ENCODE measurements around the gene LRRC3B.

LRRC3B gene

DNA sequence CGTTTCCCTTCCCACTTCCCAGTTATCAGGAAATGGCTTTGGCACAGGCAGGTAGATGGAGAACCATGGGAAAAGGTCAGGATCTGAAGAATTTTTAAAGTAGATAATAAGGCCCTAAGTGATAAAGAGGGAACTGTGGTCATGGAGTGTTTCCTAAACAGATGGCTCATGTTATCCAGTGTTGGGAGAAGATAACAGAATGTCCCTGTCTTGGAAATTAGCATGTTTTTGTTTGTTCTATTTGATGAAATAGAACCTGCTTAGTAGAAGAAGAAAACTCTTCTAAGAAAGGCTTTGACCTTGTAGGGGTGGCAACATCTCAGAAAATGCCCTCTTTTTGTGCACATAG is 8.8 kb downstream of the LRRC3B start:
- DNase-seq: no peak

DNA sequence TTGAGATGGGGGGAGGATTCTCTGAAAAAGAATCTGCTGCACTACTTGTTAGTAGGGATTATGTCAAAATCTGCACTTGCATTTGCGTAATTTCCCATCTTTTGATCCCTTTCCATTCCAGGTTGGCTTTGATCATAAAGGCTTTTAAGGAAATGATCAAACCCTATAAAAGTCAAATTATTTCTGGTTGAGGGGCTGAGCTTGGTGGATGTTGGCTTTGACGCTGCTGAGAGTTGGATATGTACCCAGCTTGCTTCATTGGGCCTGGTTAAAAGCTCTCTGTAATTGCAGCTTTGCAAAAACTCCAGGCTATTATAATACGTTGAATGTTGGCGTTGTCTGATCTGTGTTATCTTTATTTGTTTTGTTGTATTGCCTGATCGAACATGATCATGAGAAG is 12.0 kb downstream of the LRRC3B start:
- DNase-seq: no peak

DNA sequence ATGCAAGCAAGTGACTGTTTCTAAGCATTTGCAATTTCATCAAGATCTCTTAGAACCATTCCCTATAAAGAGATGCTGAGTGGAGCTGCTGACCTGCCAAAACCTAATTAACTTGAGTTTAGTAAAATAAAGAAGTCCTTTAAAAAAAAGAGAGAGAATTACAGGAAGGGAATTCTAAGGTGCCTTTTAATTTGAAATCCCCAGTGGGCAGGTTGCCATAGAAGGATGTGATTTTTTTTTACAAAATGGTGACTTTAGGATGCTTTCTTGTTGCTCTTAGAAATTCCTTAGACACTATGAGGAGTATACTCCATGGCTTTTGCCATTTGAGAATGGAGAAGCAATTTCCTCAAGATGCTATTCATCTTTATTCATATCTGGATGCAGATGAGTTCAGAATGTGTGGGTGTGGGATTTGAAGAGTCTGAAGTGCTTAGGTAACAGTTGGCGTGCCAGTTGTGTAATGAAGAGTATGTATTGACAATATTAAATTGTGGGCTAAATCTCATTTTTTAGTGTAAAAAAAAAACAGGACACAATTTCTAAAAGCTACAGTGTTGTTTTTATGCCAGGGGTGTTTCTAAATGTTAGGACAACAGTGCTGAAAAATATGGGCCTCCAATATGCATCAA is 13.6 kb downstream of the LRRC3B start:
- no peak for DNase-seq

DNA sequence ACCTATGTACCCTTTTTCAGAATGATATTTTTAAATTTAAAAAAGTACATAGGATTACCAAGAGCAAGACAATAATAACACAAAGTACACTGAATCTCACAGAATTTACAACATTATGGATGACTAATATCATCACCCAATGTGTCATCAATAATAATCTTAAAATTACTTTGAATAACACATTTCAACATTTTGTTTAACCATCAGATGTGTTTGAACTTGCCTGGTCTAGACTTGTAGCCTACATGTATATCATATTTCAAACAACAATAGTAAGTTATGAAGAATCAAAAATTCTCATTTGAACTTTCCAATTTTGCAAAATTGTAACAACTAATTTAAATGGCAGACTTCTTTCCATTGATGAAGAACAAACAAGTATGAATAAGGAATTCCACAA is 15.1 kb downstream of the LRRC3B start:
- DNase-seq: no peak

DNA sequence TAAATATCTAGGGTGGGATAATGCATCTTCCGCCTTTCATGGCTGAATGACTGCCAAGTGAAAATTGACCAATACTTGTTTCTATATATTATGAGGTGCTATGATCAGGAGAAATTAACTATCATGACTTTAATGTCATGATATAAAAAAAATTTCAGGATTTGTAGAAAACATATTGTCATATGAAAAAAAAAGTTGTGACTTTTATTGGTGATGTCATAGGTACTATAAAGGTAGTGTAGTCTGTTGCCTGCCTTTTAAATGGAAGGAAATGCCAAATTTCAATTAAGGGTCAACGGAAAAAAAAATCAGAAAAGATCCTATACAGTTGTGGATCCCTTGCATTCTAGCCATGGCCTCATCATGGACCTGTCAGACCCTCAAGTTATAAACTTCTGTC is 15.5 kb downstream of the LRRC3B start:
- DNase-seq: no peak

DNA sequence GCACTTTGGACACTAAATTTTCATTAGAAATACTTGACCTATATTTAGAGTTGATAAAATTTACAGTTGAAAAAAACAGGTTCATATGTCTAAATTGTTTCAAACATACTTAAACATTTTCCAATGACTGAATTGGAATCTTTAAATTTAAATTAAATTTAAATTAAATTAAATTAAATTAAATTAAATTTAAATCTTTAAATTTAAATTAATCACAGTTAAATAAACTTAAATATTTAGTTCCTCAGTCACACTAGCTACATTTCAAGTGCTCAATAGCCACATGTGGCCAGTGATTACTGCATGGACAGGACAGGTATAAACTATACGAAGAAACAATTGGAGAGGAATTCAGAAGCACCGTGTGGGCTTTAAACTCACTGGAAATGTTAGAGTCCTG is 16.8 kb downstream of the LRRC3B start:
- no peak for DNase-seq

DNA sequence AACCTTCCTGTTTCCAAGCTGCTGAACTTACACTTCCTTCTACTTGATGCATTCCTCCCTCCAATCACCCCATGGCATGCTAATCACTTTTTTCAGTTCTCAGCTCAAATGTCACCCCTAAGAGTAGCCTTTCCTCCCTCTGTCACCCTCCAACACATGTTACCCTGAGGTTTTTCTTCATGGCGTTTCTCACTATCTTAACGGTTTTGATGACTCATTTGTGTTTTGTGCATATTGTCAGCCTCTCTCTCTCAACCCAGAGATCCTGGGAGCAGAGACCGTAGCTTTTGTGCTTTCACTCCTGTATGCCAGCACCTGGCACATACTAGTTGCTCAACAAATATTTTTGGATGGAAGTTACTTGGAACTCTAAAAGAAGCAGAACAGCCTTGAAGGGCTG is 24.5 kb downstream of the LRRC3B start:
- DNase-seq: no peak

DNA sequence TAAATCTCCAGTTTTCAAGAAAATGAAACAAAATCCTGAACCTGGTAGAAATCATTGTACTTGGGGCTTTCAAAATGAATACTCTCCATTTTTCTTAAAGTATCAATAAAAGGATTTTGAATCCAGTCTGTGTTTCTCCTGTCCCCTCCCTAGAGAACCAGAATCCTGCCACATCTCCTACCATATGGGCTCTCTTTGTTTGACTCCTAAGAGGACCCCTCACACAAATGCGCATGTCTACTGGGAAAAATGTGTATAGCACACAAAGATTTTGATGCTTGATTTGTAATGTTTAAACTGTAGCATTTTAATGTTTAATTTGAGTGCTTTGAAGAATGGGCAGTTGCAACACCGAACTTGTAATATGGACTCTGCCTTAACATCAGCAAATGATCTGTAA is 25.9 kb downstream of the LRRC3B start:
- no peak for DNase-seq

DNA sequence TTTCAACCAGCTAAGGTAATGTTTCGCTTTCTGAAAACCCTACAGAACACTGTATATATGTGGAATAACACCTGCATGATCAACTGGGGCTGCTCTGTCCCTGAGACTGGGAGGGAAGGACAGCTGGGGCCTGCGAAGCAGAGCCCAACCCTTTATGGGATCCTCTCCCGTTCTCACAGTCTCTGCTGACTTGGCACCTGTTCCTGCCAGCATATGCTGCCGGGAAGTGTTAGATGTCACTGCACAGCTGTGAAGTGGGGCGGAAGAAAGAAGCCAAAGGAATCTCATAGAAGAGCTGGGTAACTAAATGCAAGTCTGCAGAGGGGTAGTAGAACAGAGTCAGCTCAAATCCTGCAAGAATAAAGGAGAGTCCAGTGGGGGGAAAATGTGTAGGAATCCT is 29.6 kb downstream of the LRRC3B start:
- DNase-seq: peak; percentile 89

DNA sequence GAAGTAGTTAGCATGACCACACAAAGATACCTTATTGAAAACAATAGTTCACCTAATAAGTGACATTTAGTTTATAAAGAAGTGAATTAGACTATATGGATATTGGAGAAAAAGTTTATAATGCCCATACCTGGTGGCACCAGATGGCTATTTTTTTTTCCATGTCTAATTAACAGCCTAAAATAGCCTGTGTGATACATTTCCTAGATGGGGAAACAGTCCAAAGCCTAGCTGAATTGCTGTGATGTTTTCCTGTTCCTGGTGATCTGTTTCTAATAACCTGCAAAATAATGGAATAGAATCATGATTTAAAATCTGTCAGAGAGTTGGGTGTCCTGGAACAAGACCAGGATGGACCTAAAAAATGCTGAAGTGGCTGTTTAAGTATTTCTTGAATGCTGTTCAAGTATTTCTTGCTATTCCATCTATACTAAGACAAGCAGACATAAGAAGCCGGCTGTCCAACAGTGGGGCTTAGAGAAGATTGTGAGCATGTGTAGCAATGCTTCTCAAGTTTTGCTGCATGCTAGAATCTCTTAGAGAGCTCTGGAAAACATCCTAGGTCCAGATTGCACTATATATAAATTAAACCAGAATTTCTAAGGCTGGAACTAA is 31.3 kb downstream of the LRRC3B start:
- DNase-seq: peak; percentile 29

DNA sequence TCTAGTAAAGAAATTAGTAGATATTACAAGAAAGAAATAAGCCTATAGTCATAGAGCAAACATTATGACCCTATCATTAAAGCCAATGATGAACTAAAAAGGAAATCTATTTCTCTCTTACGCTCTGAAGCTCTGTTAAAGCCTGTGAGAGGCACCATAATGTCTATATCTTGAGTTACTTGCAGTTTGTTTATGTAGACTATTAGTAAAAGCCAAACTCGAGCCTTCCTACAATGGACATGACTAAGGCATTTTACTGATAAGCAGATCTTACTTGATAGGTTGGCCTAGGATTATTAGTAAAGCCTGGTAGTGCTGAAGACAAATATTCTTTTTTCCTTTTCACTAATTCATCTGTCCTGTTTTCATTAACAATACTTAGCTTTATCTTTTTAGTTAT is 32.7 kb downstream of the LRRC3B start:
- DNase-seq: no peak

DNA sequence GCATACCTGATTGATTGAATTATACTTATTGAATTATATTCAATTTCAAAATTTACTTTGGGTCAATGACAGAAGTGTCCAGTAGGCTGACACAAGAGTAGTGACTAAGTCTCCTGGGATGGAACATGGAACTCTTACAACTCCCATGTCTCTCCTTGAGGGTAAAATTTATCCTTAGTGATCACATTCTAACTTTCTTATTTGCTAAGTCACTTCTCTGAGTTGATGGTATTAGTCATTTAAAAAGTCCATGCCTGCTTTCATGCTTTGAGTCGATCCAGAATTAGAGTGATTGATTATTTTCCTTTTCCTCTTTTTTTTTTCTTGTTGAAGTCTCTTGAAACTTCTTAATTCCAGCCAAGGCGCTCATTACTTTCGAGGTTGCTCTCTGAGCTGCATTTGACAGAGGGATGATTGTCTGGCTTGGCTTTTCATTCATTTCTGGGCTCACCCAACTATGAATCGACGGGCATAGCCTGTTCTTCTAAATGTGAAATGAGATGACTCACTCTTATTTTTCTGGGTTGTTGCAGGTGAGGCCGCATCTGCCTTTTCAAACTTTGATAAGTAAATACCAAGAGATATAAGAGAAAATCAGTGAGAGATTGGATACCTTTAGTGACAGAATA is 34.9 kb downstream of the LRRC3B start:
- no peak for DNase-seq

DNA sequence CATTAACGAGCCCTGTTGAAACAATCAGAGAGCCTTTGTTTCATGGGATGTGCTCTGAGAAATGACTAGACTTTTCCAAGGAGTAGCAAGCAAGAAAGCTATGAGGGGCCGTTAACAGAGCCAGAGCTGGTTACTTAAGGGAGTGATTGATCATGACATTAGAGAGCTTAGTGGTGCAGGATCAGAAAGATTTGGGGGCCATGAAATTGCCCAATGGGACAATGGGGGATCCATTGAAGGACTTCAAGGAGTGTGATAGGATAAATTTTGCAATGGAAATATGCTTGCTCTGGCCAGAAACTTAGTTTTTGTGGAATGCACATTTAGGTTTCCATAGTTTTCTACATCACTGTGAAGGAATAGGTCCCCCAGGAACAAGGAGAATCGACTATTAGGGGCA is 45.6 kb downstream of the LRRC3B start:
- peak; percentile 64 for DNase-seq

DNA sequence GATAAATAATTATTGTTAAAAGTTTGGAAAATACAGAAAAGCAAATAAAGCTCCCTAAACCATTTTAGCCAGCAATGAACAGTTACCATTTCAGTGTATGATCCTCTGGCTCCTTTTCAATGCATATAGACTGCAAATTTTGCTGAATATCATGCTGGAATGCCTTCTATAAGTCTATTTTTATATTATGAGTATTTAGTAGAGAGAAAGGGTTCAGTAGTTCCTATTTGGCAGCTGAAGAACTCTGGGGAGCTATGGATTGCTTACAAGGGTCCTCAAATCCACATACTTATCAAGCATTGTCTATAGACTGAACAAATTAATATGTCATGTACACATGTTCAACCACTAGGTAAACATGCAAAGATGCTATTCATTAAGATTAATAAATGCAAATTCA is 46.1 kb downstream of the LRRC3B start:
- no peak for DNase-seq

DNA sequence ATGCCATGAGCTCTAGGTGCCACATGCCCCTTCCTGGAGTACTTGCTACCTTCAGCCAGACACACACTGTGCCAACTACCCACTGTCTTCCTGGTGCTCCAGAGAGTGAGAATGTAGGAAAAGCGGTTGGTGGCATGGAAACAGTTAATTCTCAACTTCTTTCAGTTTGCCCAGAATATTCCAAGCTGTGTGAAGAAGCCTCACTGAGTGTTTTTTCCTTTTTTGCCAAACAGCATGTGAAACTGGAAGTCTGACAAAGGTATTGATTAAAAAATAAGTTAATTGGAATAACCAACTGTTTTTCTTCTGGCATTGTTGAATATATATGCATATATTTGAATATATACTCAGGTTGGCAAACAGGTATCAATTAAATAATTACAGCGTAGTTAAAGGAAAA is 52.8 kb downstream of the LRRC3B start:
- no peak for DNase-seq

DNA sequence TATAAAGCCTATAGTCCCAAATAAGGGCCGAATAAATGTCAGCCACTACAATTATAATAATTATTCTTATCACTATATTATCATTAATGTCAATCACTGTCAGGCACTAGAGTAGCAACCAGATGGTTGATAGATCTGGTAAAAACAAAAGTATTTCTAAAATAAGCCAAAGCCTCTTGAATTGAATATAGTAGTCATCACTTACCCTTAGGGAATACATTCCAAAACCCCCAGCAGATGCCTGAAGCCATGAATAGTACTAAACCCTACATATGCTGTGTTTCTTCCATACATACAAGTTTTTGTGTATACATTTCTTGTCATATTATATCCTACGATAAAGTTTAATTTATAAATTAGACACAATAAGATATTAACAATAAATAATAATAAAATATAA is 59.1 kb downstream of the LRRC3B start:
- DNase-seq: no peak

DNA sequence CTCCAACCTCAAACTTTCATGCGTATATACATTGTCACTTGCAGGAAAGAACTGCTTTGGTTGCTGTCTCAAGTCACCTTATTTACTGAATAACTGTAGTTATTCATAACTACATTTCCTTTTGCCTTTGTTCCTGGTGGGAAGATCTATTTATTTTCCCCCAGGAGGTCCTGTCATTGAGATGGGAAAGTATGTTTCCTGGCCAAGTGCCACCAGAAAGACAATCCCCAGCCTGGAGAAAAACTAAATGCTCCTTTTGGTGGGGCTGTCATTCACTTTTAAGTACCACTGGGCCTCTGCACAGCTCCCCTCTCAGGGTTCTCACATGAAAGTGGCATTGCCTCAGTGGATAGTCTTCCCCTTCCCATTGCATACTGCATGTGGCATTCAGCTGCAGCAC is 59.8 kb downstream of the LRRC3B start:
- DNase-seq: no peak

DNA sequence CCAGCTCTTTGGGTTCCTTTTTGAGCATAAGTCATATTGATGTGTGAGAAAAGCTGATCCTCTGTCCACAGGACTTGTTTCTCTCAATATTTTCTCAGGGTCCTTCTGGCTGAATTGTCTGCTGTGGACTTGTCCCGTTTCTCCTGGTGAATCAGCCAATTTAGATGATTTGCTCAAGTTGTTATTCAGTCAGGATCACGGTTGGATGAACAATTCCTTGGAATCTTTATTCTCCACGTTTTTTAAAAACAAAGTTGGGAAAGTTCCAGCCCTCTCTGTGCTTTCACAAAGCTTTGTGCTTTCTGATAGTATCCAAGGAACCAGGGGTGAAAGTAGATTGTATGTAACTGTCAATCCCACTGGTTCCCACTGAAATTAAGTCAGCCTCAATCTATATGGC is 61.3 kb downstream of the LRRC3B start:
- no peak for DNase-seq

DNA sequence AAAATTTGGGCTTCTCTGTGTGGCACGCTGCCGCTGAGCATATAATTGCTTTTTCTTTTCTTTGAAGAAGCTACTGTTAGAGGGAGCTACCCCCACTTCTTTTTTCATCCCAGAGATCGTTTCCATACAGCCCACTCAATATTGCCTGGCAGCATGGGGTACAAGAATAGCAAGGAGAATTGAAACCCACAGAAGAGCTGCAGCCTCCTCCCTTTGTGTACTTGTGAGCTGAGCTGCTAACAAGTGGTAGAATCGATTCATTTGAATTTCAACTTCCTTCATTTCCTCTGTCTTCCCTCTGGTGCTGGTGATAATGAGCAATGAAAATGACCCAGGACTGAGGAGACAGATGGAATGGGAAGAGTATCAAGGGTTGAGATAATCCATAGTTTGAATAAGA is 64.9 kb downstream of the LRRC3B start:
- no peak for DNase-seq

DNA sequence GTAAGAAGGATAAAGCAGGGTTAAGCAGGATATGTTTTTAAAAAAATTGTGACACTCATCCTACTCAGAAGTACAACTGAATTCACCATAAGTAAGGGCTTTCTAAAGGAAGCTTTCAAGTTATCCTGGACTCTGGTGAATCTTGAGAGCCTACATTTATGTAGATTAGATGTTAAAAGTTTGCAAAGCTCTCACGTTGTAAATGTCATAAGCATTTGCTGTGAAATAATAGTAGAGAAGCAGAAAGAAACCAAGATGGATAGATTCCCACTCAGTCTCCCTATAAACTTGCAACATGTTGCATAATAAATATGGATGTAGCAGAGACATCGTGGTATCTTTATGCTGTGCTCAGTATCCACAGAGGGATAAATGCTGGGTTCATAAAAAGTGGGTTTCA is 77.0 kb downstream of the LRRC3B start:
- no peak for DNase-seq

DNA sequence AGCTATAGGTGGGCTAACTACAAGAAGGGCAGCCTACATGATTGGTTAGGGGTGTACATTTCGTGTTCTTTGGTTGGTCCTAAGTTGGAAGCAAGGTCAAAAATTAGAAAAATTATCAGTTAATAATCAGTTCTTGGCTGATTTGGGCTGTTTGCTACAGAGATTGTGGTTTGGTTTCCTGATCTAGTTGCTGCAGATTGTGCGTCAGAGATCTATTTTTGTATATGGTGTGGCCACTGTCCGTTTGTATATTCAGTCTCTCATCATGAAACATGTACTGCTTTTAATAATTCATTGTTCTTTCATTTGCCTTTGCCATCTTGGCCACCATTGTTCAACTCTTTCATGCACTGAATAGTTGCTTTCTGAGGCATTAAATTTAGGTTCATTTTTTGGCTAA is 80.9 kb downstream of the LRRC3B start:
- no peak for DNase-seq

DNA sequence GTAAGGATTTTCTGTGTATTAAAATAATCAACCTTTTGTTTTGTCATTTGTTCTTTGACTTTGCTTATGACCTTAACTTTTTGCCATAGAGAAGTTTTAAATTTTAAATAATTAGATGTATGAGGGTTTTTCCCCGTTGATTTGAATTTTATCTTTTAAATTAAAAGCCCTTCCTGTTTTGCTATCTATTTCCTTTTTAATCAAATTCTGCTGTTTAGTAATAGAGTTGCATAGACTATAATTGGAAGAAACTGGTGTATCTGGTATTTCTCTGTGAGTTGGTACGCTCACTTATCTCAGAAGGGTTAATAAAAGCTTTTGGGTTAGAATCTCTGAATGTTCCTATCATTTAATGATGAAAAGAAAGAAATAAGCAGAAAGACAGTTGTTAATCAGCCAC is 82.2 kb downstream of the LRRC3B start:
- DNase-seq: no peak

DNA sequence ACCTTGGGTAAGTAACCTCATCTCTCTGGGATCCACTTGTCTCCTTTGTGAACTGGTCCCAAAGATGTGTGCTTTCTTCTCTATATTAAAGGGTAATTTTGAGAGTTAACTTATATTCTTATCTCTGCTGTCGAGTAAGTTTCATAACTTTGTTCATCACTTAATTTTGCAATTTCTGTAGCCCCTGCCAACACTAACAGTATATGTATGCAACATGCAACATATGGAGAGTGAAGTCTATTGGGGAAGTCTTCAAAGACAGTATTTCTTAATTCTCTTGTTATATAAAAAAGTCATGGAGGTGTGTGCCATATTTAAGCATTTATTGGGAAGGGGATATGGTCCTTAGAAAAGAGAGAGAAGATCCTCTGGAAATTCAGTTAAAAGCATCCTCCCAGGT is 85.9 kb downstream of the LRRC3B start:
- DNase-seq: no peak

DNA sequence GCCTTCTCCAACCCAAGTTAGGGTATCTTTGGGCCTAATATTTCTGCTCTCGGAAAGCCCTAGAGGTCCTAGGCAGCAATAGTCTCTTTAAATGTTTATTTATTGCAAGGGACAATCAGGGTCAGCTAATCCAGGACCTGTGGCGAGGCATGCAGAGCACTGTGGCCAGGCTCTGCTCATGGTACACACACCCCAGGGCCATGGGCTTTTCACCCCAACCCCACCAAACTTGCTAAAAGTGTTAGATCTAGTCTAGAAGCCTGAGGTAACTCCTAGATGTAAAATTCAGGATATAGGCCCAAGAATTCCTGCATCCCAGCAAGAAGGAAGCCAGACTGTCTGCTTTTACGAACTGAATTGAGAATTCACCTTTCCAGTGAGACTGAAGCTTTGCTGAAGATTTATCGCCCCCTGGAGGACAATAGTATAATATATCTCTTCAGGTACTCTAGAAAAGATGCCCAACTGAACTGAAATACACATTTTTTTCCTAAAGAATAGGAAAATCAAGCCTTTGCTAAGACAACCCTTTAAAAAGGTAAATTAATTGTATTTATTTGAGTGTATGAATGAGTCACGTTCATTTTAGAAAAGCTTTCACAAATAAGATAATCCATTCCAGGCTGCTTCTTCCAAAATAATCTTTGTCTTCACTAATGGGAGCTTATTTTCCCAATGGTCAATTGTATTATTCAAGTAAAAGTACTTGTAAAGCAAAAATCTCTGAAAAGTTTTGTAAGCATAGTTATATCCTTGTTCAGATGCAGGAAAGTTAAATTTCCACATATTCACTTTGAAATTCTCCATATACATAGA is 89.8 kb downstream of the LRRC3B start:
- no peak for DNase-seq

Data from right hindlimb (tissue), 1 donor.